ENCODE measurements around the gene CEP19.
"Not testable (repeated sequence)": the region's sequence is repeated elsewhere in the genome, so short reads cannot be mapped to it uniquely, and the experiment has no call there.

Gene CEP19

GRCh38 chr3:196749125-196749524, 37.1 kb upstream of the CEP19 start:
- Histone ChIP-seq H3K36me3 (no peaks in the 10 kb centered on the region), H3K27me3 (ENCODE audit: insufficient read depth, low read depth, severe bottlenecking) (no peaks in the 10 kb centered on the region), H3K4me3 (ENCODE audit: low read depth, low read length) (no peak overlapping the region), H3K9me3 (ENCODE audit: severe bottlenecking) (no peaks in the 10 kb centered on the region), H3K27ac (no peak overlapping the region)
- no peak for DNase-seq
- TF ChIP-seq CTCF (IDR thresholded peaks at IDR 0.05; ENCODE audit: low read depth, low read length), result no peak

GRCh38 chr3:196743569-196743968, 31.5 kb upstream of the CEP19 start:
- H3K27ac ChIP-seq; H3K9me3 ChIP-seq (ENCODE audit: severe bottlenecking); H3K4me3 ChIP-seq (ENCODE audit: low read depth, low read length); H3K36me3 ChIP-seq; DNase-seq; H3K27me3 ChIP-seq (ENCODE audit: insufficient read depth, low read depth, severe bottlenecking): not testable (repeated sequence)

GRCh38 chr3:196741249-196741889, 29.3 kb upstream of the CEP19 start:
- H3K27ac ChIP-seq, result no peak overlapping the region

GRCh38 chr3:196740481-196741248, 28.6 kb upstream of the CEP19 start:
- H3K9me3 ChIP-seq (ENCODE audit: severe bottlenecking), result no peaks in the 10 kb centered on the region
- H3K4me3 ChIP-seq (ENCODE audit: low read depth, low read length), result peak overlapping the region; percentile 69
- peak; percentile 6 for DNase-seq
- H3K36me3 ChIP-seq, result no peaks in the 10 kb centered on the region
- H3K27ac ChIP-seq, result peak overlapping the region; percentile 88
- no peak for TF ChIP-seq CTCF (IDR thresholded peaks at IDR 0.05; ENCODE audit: low read depth, low read length)
- H3K27me3 ChIP-seq (ENCODE audit: insufficient read depth, low read depth, severe bottlenecking), result no peaks in the 10 kb centered on the region

More at GRCh38 chr3:196741249-196741889, 29.3 kb upstream of the CEP19 start:
- TF ChIP-seq CTCF (IDR thresholded peaks at IDR 0.05; ENCODE audit: low read depth, low read length), result no peak
- H3K36me3 ChIP-seq, result no peaks in the 10 kb centered on the region
- peak overlapping the region; percentile 69 for H3K4me3 ChIP-seq (ENCODE audit: low read depth, low read length)
- no peaks in the 10 kb centered on the region for H3K9me3 ChIP-seq (ENCODE audit: severe bottlenecking)
- no peaks in the 10 kb centered on the region for H3K27me3 ChIP-seq (ENCODE audit: insufficient read depth, low read depth, severe bottlenecking)
- DNase-seq, result no peak

- peak within 1 kb of the TSS; percentile 88 for H3K27ac ChIP-seq
- peak; percentile 79 for DNase-seq
Observed at GRCh38 chr3:196739671-196740480, 27.8 kb upstream of the CEP19 start, which contains the start of gene PAK2. TSS of gene PAK2 (plus strand) at chr3:196739857. CDS start at chr3:196782647, 42,790 bp downstream.

More at GRCh38 chr3:196739671-196740480, 27.8 kb upstream of the CEP19 start, which contains the start of gene PAK2:
- H3K9me3 ChIP-seq (ENCODE audit: severe bottlenecking), result no peaks in the 10 kb centered on the region
- H3K4me3 ChIP-seq (ENCODE audit: low read depth, low read length), result peak within 1 kb of the TSS; percentile 69
- no peak for TF ChIP-seq CTCF (IDR thresholded peaks at IDR 0.05; ENCODE audit: low read depth, low read length)
- no peaks in the 10 kb centered on the region for H3K27me3 ChIP-seq (ENCODE audit: insufficient read depth, low read depth, severe bottlenecking)
- H3K36me3 ChIP-seq, result no peaks in the 10 kb centered on the region
